HepG2 (cell line): ENCODE measurements around the gene DRAP1. TPM values are rescaled to one million over a fixed set of nuclear protein-coding genes. Genes with fewer than 3 reads are reported as not detected.

Experiments
- ATAD3A ChIP-seq: sonication (generic); formaldehyde crosslinking; IDR thresholded peaks from 2 replicates; pipeline ENCODE4 v1.4.0; 2020; ENCODE audit warnings: missing genetic modification reagents
- ATRX ChIP-seq: sonication (generic); formaldehyde crosslinking; IDR thresholded peaks from 2 replicates; pipeline ENCODE4 v1.4.0; 2020; ENCODE audit warnings: missing genetic modification reagents, borderline replicate concordance
- CCDC6 ChIP-seq: sonication (generic); formaldehyde crosslinking; IDR thresholded peaks from 2 replicates; pipeline ENCODE4 v1.8.1; 2022; ENCODE audit warnings: mild to moderate bottlenecking, missing genetic modification reagents, moderate library complexity
- EEA1 ChIP-seq: sonication (generic); formaldehyde crosslinking; IDR thresholded peaks from 2 replicates; pipeline ENCODE4 v1.5.1; 2020; ENCODE audit warnings: mild to moderate bottlenecking, missing genetic modification reagents, borderline replicate concordance
- KLF13 ChIP-seq: sonication (generic); formaldehyde crosslinking; IDR thresholded peaks from 2 replicates; pipeline ENCODE4 v1.4.0; 2020; ENCODE audit warnings: mild to moderate bottlenecking, missing genetic modification reagents
- RAD21 ChIP-seq: fragments of 450-650 bp; formaldehyde crosslinking; IDR thresholded peaks from 2 replicates; pipeline ENCODE4 v1.5.0; 2020; ENCODE audit warnings: mild to moderate bottlenecking
- SOX6 ChIP-seq, 2 experiments: fragments of 450-650 bp in 1 of 2; sonication (generic) in 1 of 2; formaldehyde crosslinking in 1 of 2; IDR thresholded peaks; 2 replicates each; pipeline versions ENCODE4 v1.4.0 to v1.6.1; 2017 to 2020; ENCODE audit warnings: antibody characterized with exemption in 1 of 2, mild to moderate bottlenecking in 1 of 2, missing genetic modification reagents in 1 of 2
- SP5 ChIP-seq: IDR thresholded peaks from 2 replicates; pipeline ENCODE4 v1.6.1; 2016; ENCODE audit warnings: low read depth, borderline replicate concordance
- TBL1XR1 ChIP-seq: fragments of 150-350 bp; IDR thresholded peaks from 2 replicates; pipeline ENCODE4 v1.6.1; 2014; ENCODE audit warnings: borderline replicate concordance, low read length; ENCODE audit not compliant: partially characterized antibody
- TRIM24 ChIP-seq: sonication (generic); formaldehyde crosslinking; IDR thresholded peaks from 2 replicates; pipeline ENCODE4 v1.8.0; 2022; ENCODE audit warnings: mild to moderate bottlenecking, missing genetic modification reagents
- ZFAT ChIP-seq: sonication (generic); formaldehyde crosslinking; conservative IDR thresholded peaks from 2 replicates; pipeline ENCODE4 v1.8.1; 2023; ENCODE audit warnings: missing genetic modification reagents, inconsistent platforms
- ZFP82 ChIP-seq: sonication (generic); formaldehyde crosslinking; IDR thresholded peaks from 2 replicates; pipeline ENCODE4 v1.5.1; 2020; ENCODE audit warnings: mild to moderate bottlenecking, missing genetic modification reagents, borderline replicate concordance
- ZFX ChIP-seq: sonication (generic); formaldehyde crosslinking; IDR thresholded peaks from 2 replicates; pipeline ENCODE4 v1.4.0; 2020; ENCODE audit warnings: mild to moderate bottlenecking, low read depth, missing genetic modification reagents, moderate library complexity
- ZFYVE20 ChIP-seq: sonication (generic); formaldehyde crosslinking; IDR thresholded peaks from 2 replicates; pipeline ENCODE4 v1.8.0; 2023; ENCODE audit warnings: low read depth, mild to moderate bottlenecking, moderate library complexity, missing genetic modification reagents, borderline replicate concordance
- ZNF136 ChIP-seq: sonication (generic); formaldehyde crosslinking; IDR thresholded peaks from 2 replicates; pipeline ENCODE4 v1.8.1; 2022; ENCODE audit warnings: low read depth, mild to moderate bottlenecking, moderate library complexity, missing genetic modification reagents
- ZNF235 ChIP-seq: sonication (generic); formaldehyde crosslinking; IDR thresholded peaks from 2 replicates; pipeline ENCODE4 v1.8.1; 2023; ENCODE audit warnings: mild to moderate bottlenecking, missing genetic modification reagents, borderline replicate concordance
- ZNF567 ChIP-seq: sonication (generic); formaldehyde crosslinking; IDR thresholded peaks from 2 replicates; pipeline ENCODE4 v1.8.1; 2023; ENCODE audit warnings: mild to moderate bottlenecking, missing genetic modification reagents, borderline replicate concordance
- ZNF629 ChIP-seq: sonication (generic); formaldehyde crosslinking; conservative IDR thresholded peaks from 2 replicates; pipeline ENCODE4 v1.5.0; 2020; ENCODE audit warnings: missing genetic modification reagents
- ZSCAN25 ChIP-seq: sonication (generic); formaldehyde crosslinking; IDR thresholded peaks from 2 replicates; pipeline ENCODE4 v1.8.0; 2022; ENCODE audit warnings: mild to moderate bottlenecking, missing genetic modification reagents
- ZSCAN9 ChIP-seq: IDR thresholded peaks from 2 replicates; pipeline ENCODE4 v1.6.1; 2016; ENCODE audit warnings: borderline replicate concordance
- polyA plus RNA-seq, 8 experiments: library from polyadenylated mRNA; depleted of rRNA in 3 of 8; stranded (reverse) in 7 of 8; unstranded in 1 of 8; fragments of >200 nt; fragmentation: Illumina TruSeq in 4 of 8; extraction: Trizol in 4 of 8; gene quantifications; 2 replicates each; pipeline versions ENCODE4 v1.2.1 to v1.2.3, GENCODE V29; 2011 to 2016; ENCODE audit warnings: low read depth in 4 of 8, missing spikeins in 1 of 8, mixed read lengths in 1 of 8; ENCODE audit not compliant: insufficient read depth in 1 of 8
- total RNA-seq, 5 experiments: library from RNA; depleted of rRNA; stranded (reverse); fragments of >200 nt; fragmentation: Illumina TruSeq; extraction: Trizol; gene quantifications; 2 replicates each; pipeline ENCODE4 v1.2.3, GENCODE V29; 2016; ENCODE audit warnings: low read depth in 1 of 5
- TF ChIP-seq, protein P1 (sequence below): sonication (generic); formaldehyde crosslinking; IDR thresholded peaks from 2 replicates; pipeline ENCODE4 v1.5.0; 2020; ENCODE audit warnings: mild to moderate bottlenecking, missing genetic modification reagents, borderline replicate concordance
- TF ChIP-seq, protein P2 (sequence below): sonication (generic); formaldehyde crosslinking; IDR thresholded peaks from 2 replicates; pipeline ENCODE4 v1.4.0; 2020; ENCODE audit warnings: mild to moderate bottlenecking, missing genetic modification reagents, borderline replicate concordance

The DRAP1 gene
- total and polyA plus RNA-seq, 2 of the 13 experiments (the other 11 are each of a cell fraction or from before 2014, with no cell fraction given) = 46.8 to 52.3 TPM

DNA sequence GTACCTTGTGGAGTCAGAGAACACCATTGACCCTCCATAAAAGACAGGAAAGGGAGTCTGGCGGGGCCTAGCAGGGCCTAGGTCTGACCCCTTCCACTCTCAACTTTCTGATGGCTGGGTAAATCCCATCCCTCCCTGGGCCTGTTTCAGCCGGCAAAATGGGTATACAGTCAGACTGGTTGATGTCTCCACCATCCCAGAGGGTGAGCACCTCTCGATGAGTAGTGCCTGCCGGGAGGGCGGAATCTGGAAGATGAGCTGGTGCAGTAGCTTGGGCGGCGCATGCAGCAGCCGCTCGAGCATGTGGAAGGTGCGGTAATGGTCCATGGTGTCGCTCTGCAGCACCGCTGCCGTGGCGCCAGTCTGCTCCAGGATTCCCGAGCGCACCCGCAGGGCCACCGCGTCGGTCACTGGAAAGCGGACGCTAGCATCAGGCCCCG is 31.5 kb upstream of the DRAP1 start (continued):
- TF ChIP-seq TRIM24 (CRISPR knock-in tag) (no peak), SOX6 (IDR thresholded peaks at IDR 0.05) (no peak), SOX6 (CRISPR knock-in tag; IDR thresholded peaks at IDR 0.05) (no peak), ZNF629 (CRISPR knock-in tag) (no peak), ZSCAN9 (CRISPR knock-in tag) (no peak), RAD21 (CRISPR knock-in tag) (no peak), SP5 (CRISPR knock-in tag) (no peak), ATRX (CRISPR knock-in tag) (no peak), ZFP82 (no peak), CCDC6 (CRISPR knock-in tag) (no peak), ZNF235 (CRISPR knock-in tag) (0 out of 2 replicates have a peak, but pooled peaks have one; percentile 27), ZFX (CRISPR knock-in tag) (no peak), EEA1 (no peak), KLF13 (no peak), ZFAT (CRISPR knock-in tag) (no peak), ZSCAN25 (no peak), ZNF567 (CRISPR knock-in tag) (no peak), ZFYVE20 (CRISPR knock-in tag) (0 out of 2 replicates have a peak, but pooled peaks have one; percentile 24), ATAD3A (CRISPR knock-in tag) (no peak), ZNF136 (CRISPR knock-in tag) (no peak), TBL1XR1 (no peak)
- TF ChIP-seq, protein P1, sequence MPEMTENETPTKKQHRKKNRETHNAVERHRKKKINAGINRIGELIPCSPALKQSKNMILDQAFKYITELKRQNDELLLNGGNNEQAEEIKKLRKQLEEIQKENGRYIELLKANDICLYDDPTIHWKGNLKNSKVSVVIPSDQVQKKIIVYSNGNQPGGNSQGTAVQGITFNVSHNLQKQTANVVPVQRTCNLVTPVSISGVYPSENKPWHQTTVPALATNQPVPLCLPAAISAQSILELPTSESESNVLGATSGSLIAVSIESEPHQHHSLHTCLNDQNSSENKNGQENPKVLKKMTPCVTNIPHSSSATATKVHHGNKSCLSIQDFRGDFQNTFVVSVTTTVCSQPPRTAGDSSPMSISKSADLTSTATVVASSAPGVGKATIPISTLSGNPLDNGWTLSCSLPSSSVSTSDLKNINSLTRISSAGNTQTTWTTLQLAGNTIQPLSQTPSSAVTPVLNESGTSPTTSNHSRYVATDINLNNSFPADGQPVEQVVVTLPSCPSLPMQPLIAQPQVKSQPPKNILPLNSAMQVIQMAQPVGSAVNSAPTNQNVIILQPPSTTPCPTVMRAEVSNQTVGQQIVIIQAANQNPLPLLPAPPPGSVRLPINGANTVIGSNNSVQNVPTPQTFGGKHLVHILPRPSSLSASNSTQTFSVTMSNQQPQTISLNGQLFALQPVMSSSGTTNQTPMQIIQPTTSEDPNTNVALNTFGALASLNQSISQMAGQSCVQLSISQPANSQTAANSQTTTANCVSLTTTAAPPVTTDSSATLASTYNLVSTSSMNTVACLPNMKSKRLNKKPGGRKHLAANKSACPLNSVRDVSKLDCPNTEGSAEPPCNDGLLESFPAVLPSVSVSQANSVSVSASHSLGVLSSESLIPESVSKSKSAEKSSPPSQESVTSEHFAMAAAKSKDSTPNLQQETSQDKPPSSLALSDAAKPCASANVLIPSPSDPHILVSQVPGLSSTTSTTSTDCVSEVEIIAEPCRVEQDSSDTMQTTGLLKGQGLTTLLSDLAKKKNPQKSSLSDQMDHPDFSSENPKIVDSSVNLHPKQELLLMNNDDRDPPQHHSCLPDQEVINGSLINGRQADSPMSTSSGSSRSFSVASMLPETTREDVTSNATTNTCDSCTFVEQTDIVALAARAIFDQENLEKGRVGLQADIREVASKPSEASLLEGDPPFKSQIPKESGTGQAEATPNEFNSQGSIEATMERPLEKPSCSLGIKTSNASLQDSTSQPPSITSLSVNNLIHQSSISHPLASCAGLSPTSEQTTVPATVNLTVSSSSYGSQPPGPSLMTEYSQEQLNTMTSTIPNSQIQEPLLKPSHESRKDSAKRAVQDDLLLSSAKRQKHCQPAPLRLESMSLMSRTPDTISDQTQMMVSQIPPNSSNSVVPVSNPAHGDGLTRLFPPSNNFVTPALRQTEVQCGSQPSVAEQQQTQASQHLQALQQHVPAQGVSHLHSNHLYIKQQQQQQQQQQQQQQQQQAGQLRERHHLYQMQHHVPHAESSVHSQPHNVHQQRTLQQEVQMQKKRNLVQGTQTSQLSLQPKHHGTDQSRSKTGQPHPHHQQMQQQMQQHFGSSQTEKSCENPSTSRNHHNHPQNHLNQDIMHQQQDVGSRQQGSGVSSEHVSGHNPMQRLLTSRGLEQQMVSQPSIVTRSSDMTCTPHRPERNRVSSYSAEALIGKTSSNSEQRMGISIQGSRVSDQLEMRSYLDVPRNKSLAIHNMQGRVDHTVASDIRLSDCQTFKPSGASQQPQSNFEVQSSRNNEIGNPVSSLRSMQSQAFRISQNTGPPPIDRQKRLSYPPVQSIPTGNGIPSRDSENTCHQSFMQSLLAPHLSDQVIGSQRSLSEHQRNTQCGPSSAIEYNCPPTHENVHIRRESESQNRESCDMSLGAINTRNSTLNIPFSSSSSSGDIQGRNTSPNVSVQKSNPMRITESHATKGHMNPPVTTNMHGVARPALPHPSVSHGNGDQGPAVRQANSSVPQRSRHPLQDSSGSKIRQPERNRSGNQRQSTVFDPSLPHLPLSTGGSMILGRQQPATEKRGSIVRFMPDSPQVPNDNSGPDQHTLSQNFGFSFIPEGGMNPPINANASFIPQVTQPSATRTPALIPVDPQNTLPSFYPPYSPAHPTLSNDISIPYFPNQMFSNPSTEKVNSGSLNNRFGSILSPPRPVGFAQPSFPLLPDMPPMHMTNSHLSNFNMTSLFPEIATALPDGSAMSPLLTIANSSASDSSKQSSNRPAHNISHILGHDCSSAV = no peak
- TF ChIP-seq, protein P2, sequence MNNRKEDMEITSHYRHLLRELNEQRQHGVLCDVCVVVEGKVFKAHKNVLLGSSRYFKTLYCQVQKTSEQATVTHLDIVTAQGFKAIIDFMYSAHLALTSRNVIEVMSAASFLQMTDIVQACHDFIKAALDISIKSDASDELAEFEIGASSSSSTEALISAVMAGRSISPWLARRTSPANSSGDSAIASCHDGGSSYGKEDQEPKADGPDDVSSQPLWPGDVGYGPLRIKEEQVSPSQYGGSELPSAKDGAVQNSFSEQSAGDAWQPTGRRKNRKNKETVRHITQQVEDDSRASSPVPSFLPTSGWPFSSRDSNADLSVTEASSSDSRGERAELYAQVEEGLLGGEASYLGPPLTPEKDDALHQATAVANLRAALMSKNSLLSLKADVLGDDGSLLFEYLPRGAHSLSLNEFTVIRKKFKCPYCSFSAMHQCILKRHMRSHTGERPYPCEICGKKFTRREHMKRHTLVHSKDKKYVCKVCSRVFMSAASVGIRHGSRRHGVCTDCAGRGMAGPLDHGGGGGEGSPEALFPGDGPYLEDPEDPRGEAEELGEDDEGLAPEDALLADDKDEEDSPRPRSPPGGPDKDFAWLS = no peak
